K562 (cell line): Measurements from ENCODE around the gene CLDND1. TPM values are rescaled to one million over a fixed set of nuclear protein-coding genes. Genes with fewer than 3 reads are reported as not detected.
A peak's percentile ranks its signal among the peaks of the same experiment; 100 is the strongest.

Experiments
- ARID1B ChIP-seq: fragments of 450-650 bp; IDR thresholded peaks from 2 replicates; pipeline ENCODE4 v1.6.1; 2016; ENCODE audit warnings: antibody characterized with exemption, mild to moderate bottlenecking, inconsistent platforms
- ATF2 ChIP-seq: sonication (generic); formaldehyde crosslinking; IDR thresholded peaks from 2 replicates; pipeline ENCODE4 v1.8.1; 2022; ENCODE audit warnings: missing genetic modification reagents
- C11orf30 ChIP-seq: fragments of 450-650 bp; IDR thresholded peaks from 2 replicates; pipeline ENCODE4 v1.6.1; 2016; ENCODE audit warnings: low read depth, mild to moderate bottlenecking
- CTCF ChIP-seq, 3 experiments: IDR thresholded peaks in 2 of 3; conservative IDR thresholded peaks in 1 of 3; 2 replicates each; pipeline ENCODE4 v1.5.1; 2011 to 2012; ENCODE audit warnings: low read length in 3 of 3, mild to moderate bottlenecking in 3 of 3, control low read depth in 2 of 3, improper control_type of control experiment in 1 of 3, inconsistent platforms in 1 of 3, low read depth in 1 of 3, mixed read lengths in 1 of 3, moderate library complexity in 1 of 3; ENCODE audit not compliant: insufficient read depth in 2 of 3
- FOXM1 ChIP-seq, 2 experiments: fragments of 450-650 bp in 1 of 2; sonication (generic) in 1 of 2; formaldehyde crosslinking in 1 of 2; IDR thresholded peaks; 2 replicates each; pipeline versions ENCODE4 v1.6.1 to v1.9.0; 2017 to 2022; ENCODE audit warnings: low read depth in 2 of 2, mild to moderate bottlenecking in 2 of 2, missing genetic modification reagents in 1 of 2, moderate library complexity in 1 of 2
- GABPB1 ChIP-seq: sonication (generic); formaldehyde crosslinking; IDR thresholded peaks from 2 replicates; pipeline ENCODE4 v1.8.0; 2022; ENCODE audit warnings: mild to moderate bottlenecking, missing genetic modification reagents
- GTF2B ChIP-seq: IDR thresholded peaks from 2 replicates; pipeline ENCODE4 v1.6.1; 2011; ENCODE audit not compliant: insufficient read length; ENCODE audit errors: extremely low read depth
- GTF2F1 ChIP-seq: IDR thresholded peaks from 2 replicates; pipeline ENCODE4 v1.6.1; 2011; ENCODE audit warnings: low read depth, low read length, improper control_type of control experiment
- KAT8 ChIP-seq: fragments of 450-650 bp; IDR thresholded peaks from 2 replicates; pipeline ENCODE4 v1.6.1; 2016; ENCODE audit warnings: low read depth, mild to moderate bottlenecking
- LEF1 ChIP-seq: fragments of 450-650 bp; IDR thresholded peaks from 2 replicates; pipeline ENCODE4 v1.6.1; 2016; ENCODE audit warnings: mild to moderate bottlenecking
- MNT ChIP-seq, 2 experiments: fragments of 450-650 bp; conservative IDR thresholded peaks; 2 replicates each; pipeline ENCODE4 v1.6.1; 2017; ENCODE audit warnings: mild to moderate bottlenecking in 2 of 2, moderate library complexity in 2 of 2
- NR2C2 ChIP-seq, 2 experiments: fragments of 200-800 bp in 1 of 2; sonication (Bioruptor generic) in 1 of 2; sonication (generic) in 1 of 2; formaldehyde crosslinking in 1 of 2; IDR thresholded peaks; 2 replicates each; pipeline versions ENCODE4 v1.6.1 to v1.8.0; 2016 to 2022; ENCODE audit warnings: mild to moderate bottlenecking in 1 of 2, missing compliant biosample characterization in 1 of 2, missing genetic modification characterization in 1 of 2, missing genetic modification reagents in 1 of 2
- RCOR1 ChIP-seq, 2 experiments: IDR thresholded peaks; 2 replicates each; pipeline ENCODE4 v1.6.1; 2012; ENCODE audit warnings: low read depth in 2 of 2, low read length in 2 of 2, borderline replicate concordance in 1 of 2, improper control_type of control experiment in 1 of 2
- SMAD4 ChIP-seq: fragments of 250-450 bp; sonication (Bioruptor Pico); conservative IDR thresholded peaks from 2 replicates; pipeline ENCODE4 v1.8.0; 2021; ENCODE audit warnings: inconsistent platforms, mild to moderate bottlenecking, moderate library complexity
- TCF7 ChIP-seq: sonication (generic); IDR thresholded peaks from 2 replicates; pipeline ENCODE4 v1.6.1; 2016; ENCODE audit warnings: antibody characterized with exemption, borderline replicate concordance
- ZBTB5 ChIP-seq: fragments of 450-650 bp; IDR thresholded peaks from 2 replicates; pipeline ENCODE4 v1.6.1; 2017; ENCODE audit warnings: antibody characterized with exemption
- ZC3H11A ChIP-seq: IDR thresholded peaks from 2 replicates; pipeline ENCODE4 v1.6.1; 2012; ENCODE audit warnings: low read depth, low read length, improper control_type of control experiment
- ZFP91 ChIP-seq: sonication (generic); formaldehyde crosslinking; IDR thresholded peaks from 2 replicates; pipeline ENCODE4 v1.8.0; 2022; ENCODE audit warnings: mild to moderate bottlenecking, missing genetic modification reagents
- polyA plus RNA-seq, 8 experiments: library from polyadenylated mRNA; depleted of rRNA in 4 of 8; stranded (reverse) in 5 of 8; unstranded in 3 of 8; fragments of >200 nt; fragmentation: Nextera tagmentation in 2 of 8; fragmentation: Illumina TruSeq in 1 of 8; extraction: Ambion mirVana in 2 of 8; extraction: Trizol in 1 of 8; gene quantifications; 2 replicates each; pipeline versions ENCODE4 v1.2.1 to v1.2.3, GENCODE V29; 2011 to 2014; ENCODE audit warnings: inconsistent platforms in 1 of 8, missing spikeins in 1 of 8
- total RNA-seq, 7 experiments: library from RNA; depleted of rRNA in 6 of 7; stranded (reverse); fragments of >200 nt in 6 of 7; fragmentation: Illumina TruSeq in 2 of 7; extraction: Trizol in 2 of 7; gene quantifications; 2 replicates each; pipeline versions ENCODE4 v1.2.1 to v1.2.3, GENCODE V29; 2011 to 2021; ENCODE audit warnings: low replicate concordance in 1 of 7

The CLDND1 gene
- total and polyA plus RNA-seq, 9 of the 15 experiments (the other 6 are each of a cell fraction or from before 2014, with no cell fraction given), result 29.2 to 141 (median 60.7) TPM

GRCh38 chr3:98551754-98552153, 29.1 kb upstream of the CLDND1 start (continued):
- peak; percentile 46; the same call in 1 of the 2 replicates for TF ChIP-seq FOXM1 (IDR thresholded peaks at IDR 0.05; ENCODE audit: low read depth)
- no peak for TF ChIP-seq FOXM1 (CRISPR knock-in tag; IDR thresholded peaks at IDR 0.05; ENCODE audit: low read depth)
- no peak for TF ChIP-seq GTF2B
- no peak for TF ChIP-seq C11orf30
- peak; percentile 84 for TF ChIP-seq ARID1B
- TF ChIP-seq GABPB1 (CRISPR knock-in tag), result no peak
- TF ChIP-seq SMAD4 (CRISPR knock-in tag), result no peak
- TF ChIP-seq KAT8, result no peak
- peak in 1 of 2 experiments; percentile 68; a peak in 1 of 4 replicates for TF ChIP-seq RCOR1 (IDR thresholded peaks at IDR 0.05; ENCODE audit: borderline replicate concordance in 1 of 2, low read depth in 2 of 2, low read length in 2 of 2)
- TF ChIP-seq TCF7, result no peak
- 0 out of 2 replicates have a peak, but pooled peaks have one; percentile 29 for TF ChIP-seq LEF1
- no peak for TF ChIP-seq CTCF (IDR thresholded peaks at IDR 0.05 in 2 of 3, conservative IDR thresholded peaks at IDR 0.05 in 1 of 3; ENCODE audit: insufficient read depth in 2 of 3, low read depth in 1 of 3, low read length in 3 of 3)
- TF ChIP-seq NR2C2 (CRISPR knock-in tag; IDR thresholded peaks at IDR 0.05), result no peak
- TF ChIP-seq NR2C2 (tag; IDR thresholded peaks at IDR 0.05), result peak; percentile 36; the same call in 1 of the 2 replicates
- TF ChIP-seq ATF2 (CRISPR knock-in tag), result no peak
- peak; percentile 19 to 62; a peak in 2 of 4 replicates for TF ChIP-seq MNT (conservative IDR thresholded peaks at IDR 0.05)
- TF ChIP-seq ZC3H11A, result no peak
- TF ChIP-seq GTF2F1, result no peak
- no peak for TF ChIP-seq ZBTB5
- TF ChIP-seq ZFP91, result no peak
